ENCODE data around the gene NRP1. TPM values are rescaled to one million over a fixed set of nuclear protein-coding genes. Genes with fewer than 3 reads are reported as not detected.

NRP1 gene
- total and polyA plus RNA-seq, 9 donors = 39.6 to 134 (median 67.2) TPM

GRCh38 chr10:33201056-33201780 lies 133.2 kb downstream of the NRP1 start:
- peaks cover 12% of the 10 kb centered on the region for H3K4me1 ChIP-seq (ENCODE audit: insufficient read depth)
- H3K27ac ChIP-seq = no peak overlapping the region
- intact Hi-C loops (cut with DNase I) = no loop called here
- H3K9me3 ChIP-seq = no peaks in the 10 kb centered on the region
- WGBS, 3 donors = 92 to 96% (median 94%) methylated on average over 4 of the region's 4 CpGs
- no peaks in the 10 kb centered on the region for H3K36me3 ChIP-seq
- H3K27me3 ChIP-seq = no peaks in the 10 kb centered on the region
- H3K4me3 ChIP-seq = no peak overlapping the region
- DNase-seq = no peak
- TF ChIP-seq EP300 (IDR thresholded peaks at IDR 0.05) = no peak
- TF ChIP-seq CTCF (IDR thresholded peaks at IDR 0.05) = no peak
- TF ChIP-seq POLR2A (IDR thresholded peaks at IDR 0.05) = no peak

- intact Hi-C loops (cut with DNase I) = loop anchor here in 3 of 4 donors (5.0 to 10.0 kb wide), 5 partner anchors 75 to 1443 kb away; no protein-coding TSS in a partner anchor
- 76 to 82% (median 80%) methylated on average over 5 of the region's 5 CpGs for WGBS, 3 donors
- no peaks in the 10 kb centered on the region for H3K36me3 ChIP-seq
These were observed 134.7 kb downstream of the NRP1 start for GRCh38 chr10:33199731-33200232.

DNA sequence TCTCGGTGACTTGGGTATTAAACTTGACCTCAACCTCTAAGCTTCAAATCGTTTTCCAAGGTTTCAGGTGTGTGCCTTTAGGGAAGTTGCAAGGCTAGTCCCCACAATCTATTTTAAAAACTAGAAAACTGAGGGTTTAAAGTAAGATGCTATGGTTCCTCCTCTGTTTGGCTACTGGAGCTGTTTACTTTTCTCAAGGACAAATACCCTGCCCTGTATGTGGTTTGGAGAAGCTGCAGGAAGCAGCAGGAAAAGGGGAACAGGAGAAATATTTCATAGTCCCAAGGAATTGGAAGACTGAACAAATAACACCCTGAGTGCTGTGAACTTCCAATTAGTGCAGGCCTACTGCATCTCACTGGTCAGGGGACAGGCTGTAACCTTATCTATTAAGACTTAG lies 135.9 kb downstream of the NRP1 start:
- Histone ChIP-seq H3K27me3 (no peaks in the 10 kb centered on the region), H3K4me3 (no peak overlapping the region), H3K4me1 (ENCODE audit: insufficient read depth) (peaks cover 18% of the 10 kb centered on the region), H3K9me3 (no peaks in the 10 kb centered on the region), H3K27ac (peak overlapping the region in 1 of 2 donors; percentile 17), H3K36me3 (no peaks in the 10 kb centered on the region)
- 5 to 26% (median 10%) methylated on average over 2 of the region's 2 CpGs for WGBS, 3 donors
- no peak for TF ChIP-seq POLR2A (IDR thresholded peaks at IDR 0.05)
- no peak for TF ChIP-seq EP300 (IDR thresholded peaks at IDR 0.05)
- TF ChIP-seq CTCF (IDR thresholded peaks at IDR 0.05) = no peak
- intact Hi-C loops (cut with DNase I) = loop anchor here in 3 of 4 donors (5.0 to 10.0 kb wide), 5 partner anchors 76 to 1444 kb away; no protein-coding TSS in a partner anchor
- no peak for DNase-seq

More at GRCh38 chr10:33199731-33200232, 134.7 kb downstream of the NRP1 start:
- TF ChIP-seq CTCF (IDR thresholded peaks at IDR 0.05) = no peak
- TF ChIP-seq POLR2A (IDR thresholded peaks at IDR 0.05) = no peak
- TF ChIP-seq EP300 (IDR thresholded peaks at IDR 0.05) = no peak
- H3K9me3 ChIP-seq = no peaks in the 10 kb centered on the region
- no peaks in the 10 kb centered on the region for H3K27me3 ChIP-seq
- peaks cover 16% of the 10 kb centered on the region for H3K4me1 ChIP-seq (ENCODE audit: insufficient read depth)
- H3K4me3 ChIP-seq = no peak overlapping the region
- no peak overlapping the region for H3K27ac ChIP-seq
- DNase-seq = no peak

GRCh38 chr10:33196710-33197491 lies 137.6 kb downstream of the NRP1 start:
- intact Hi-C loops (cut with DNase I) = loop anchor here in 3 of 4 donors (5.0 to 10.0 kb wide), 5 partner anchors 78 to 1445 kb away; no protein-coding TSS in a partner anchor
- H3K4me1 ChIP-seq (ENCODE audit: insufficient read depth) = peaks cover 18% of the 10 kb centered on the region
- H3K36me3 ChIP-seq = no peaks in the 10 kb centered on the region
- H3K9me3 ChIP-seq = no peaks in the 10 kb centered on the region
- DNase-seq = peak in 1 of 5 donors; percentile 41
- H3K27ac ChIP-seq = peak overlapping the region in 1 of 2 donors; percentile 30
- no peak overlapping the region for H3K4me3 ChIP-seq
- 16 to 32% (median 19%) methylated on average over 16 of the region's 16 CpGs for WGBS, 3 donors
- TF ChIP-seq CTCF (IDR thresholded peaks at IDR 0.05) (no peak), EP300 (IDR thresholded peaks at IDR 0.05) (no peak), POLR2A (IDR thresholded peaks at IDR 0.05) (no peak)
- H3K27me3 ChIP-seq = no peaks in the 10 kb centered on the region
